ENCODE data around the gene RALGAPA2.

Gene RALGAPA2

GRCh38 chr20:20472684-20473274, 239.7 kb downstream of the RALGAPA2 start:
- DNase-seq (ENCODE audit: low read depth in 3 of 3): no peak

- DNase-seq (ENCODE audit: low read depth in 3 of 3): no peak
These were observed 246.0 kb downstream of the RALGAPA2 start for GRCh38 chr20:20466341-20466879.

- DNase-seq (ENCODE audit: low read depth in 3 of 3): no peak
These were observed 247.2 kb downstream of the RALGAPA2 start for GRCh38 chr20:20465252-20465651.

GRCh38 chr20:20463933-20464374, 248.5 kb downstream of the RALGAPA2 start:
- no peak for DNase-seq (ENCODE audit: low read depth in 3 of 3)

DNA sequence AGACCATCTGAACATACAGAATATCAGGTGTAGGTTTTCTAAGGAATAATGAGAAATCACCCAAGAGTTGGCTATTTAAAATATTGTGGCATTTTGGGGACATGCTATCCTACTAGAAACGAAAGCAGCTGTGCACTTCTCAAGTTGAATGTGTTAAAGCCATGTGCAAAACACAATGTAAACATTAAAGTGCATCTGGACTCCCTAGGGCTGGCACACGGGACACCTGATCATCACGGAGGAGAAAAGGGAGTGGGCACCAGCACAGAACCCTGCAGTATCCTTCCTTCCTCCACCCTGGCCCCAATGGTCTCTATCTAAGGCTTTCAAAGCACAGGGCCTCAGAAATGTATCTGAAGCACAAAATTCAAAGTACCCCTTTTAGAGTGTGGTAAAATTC, 250.3 kb downstream of the RALGAPA2 start:
- no peak for DNase-seq (ENCODE audit: low read depth in 3 of 3)

DNA sequence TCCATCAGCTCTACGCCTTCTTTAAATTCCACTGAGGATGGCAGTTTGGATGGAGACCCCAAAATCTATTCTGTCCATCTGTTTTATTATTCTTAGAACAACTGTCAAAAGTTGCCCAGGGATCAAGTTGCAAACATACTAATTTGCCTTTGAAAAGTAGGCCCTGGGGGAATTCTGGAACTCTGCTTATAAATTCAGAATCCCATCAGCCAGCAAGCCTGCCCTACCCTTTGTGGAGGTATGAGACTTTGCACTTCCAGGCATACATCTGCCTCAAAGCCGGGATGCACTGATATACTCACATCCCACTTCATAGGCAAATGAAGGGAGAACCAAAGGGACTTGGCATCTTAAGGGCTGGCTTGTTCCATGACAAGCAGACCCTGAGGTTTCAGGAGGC, 250.9 kb downstream of the RALGAPA2 start:
- no peak for DNase-seq (ENCODE audit: low read depth in 3 of 3)

DNA sequence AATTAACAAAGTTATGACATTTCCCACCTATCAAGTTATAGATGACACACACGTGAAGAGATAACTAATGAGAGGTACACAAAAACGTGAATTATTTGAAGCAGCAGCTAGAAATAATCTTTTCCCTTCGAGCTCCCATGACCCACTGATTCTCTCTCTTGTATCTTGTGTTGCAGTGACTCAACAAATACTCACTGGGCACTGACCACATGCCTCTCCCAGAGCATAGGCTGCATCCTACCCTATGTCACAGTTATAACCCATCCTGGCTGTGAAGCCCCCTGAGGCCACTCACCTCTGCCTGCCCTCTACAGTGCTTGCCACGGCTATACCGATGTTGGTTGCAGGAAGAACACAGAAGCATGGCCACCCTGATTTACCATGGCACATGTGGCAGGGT, 252.7 kb downstream of the RALGAPA2 start:
- no peak for DNase-seq (ENCODE audit: low read depth in 3 of 3)

DNA sequence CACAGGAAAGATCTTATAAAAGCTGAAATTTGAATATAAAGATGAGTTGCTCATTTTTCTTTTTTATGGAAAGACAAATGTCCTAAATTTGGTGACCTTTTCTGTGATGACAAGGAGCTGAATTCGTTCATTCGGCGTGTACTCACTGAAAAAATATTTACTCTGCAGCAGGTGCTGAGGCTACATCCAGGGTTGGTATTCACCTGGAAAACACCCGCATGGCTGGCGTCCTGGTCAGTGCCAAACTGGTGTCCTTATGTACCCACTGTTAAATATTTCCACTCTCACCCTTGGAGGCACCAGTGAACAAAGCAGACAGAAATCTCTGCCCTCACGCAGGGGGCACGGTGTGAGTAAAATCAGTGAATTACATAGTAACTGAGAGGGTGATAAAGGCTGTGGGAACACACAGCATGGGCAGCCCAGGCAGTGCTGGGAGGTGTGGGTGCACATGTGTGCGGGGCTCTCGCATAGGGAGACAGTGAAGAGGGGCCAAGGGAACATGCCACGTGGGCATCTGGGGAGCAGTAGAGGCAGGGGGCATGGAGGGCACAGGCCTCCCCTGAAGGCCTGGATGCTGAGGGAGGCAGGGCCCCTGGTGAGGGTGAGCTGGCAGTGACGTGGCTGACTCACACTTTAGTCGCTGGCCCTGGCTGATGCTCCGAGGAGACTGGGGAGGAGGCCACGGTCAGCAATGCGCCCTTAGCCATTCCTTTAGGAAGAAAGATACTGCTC, 254.9 kb downstream of the RALGAPA2 start:
- no peak for DNase-seq (ENCODE audit: low read depth in 3 of 3)

DNA sequence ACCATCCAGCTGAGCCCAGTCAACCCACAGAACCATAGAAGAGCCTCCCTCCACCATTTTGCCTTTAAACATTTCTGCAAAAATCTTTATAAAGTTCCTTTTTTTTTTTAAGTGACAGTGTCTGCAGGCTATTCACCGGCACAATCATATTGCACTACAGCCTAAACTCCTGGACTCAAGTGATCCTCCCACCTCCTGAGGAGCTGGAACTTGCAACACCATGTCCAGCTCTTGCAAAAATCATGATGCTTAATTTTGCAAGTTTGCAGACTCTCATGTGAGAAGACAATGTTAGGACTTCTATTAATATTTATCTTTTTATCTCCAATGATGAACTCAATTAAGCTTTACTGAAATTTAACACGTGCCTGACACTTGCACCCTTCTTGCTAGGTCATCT, 255.7 kb downstream of the RALGAPA2 start:
- DNase-seq (ENCODE audit: low read depth in 3 of 3): no peak

GRCh38 chr20:20455926-20456325, 256.5 kb downstream of the RALGAPA2 start:
- DNase-seq (ENCODE audit: low read depth in 3 of 3): no peak

- DNase-seq (ENCODE audit: low read depth in 3 of 3): no peak
These were observed 257.4 kb downstream of the RALGAPA2 start for GRCh38 chr20:20454850-20455627.

GRCh38 chr20:20454367-20454766, 258.1 kb downstream of the RALGAPA2 start:
- no peak for DNase-seq (ENCODE audit: low read depth in 3 of 3)

- peak; percentile 38 to 65 (median 43) for DNase-seq (ENCODE audit: low read depth in 3 of 3)
These were observed 260.2 kb downstream of the RALGAPA2 start for GRCh38 chr20:20452254-20452676.

DNA sequence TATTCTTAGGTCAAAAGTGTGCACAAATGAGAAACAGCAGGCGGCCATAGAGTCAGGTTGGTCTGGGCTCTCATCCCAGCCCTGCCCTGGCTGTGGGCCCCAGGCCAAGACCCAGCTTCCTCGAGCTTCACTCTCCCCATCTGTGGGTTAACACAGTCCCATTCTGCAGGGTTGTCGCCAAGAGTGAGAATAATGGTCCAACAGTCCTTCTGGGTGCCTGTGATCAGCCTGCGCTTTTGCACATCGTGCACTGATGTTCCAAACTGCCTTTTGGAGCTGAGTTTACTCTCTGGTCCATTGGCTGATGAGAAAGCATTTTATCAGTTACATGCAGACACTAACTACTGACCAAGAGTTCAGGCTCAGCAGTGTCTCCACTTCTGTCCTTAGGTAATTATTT, 261.9 kb downstream of the RALGAPA2 start:
- no peak for DNase-seq (ENCODE audit: low read depth in 3 of 3)

- DNase-seq (ENCODE audit: low read depth in 3 of 3): no peak
These were observed 263.6 kb downstream of the RALGAPA2 start for GRCh38 chr20:20448881-20449280.

DNA sequence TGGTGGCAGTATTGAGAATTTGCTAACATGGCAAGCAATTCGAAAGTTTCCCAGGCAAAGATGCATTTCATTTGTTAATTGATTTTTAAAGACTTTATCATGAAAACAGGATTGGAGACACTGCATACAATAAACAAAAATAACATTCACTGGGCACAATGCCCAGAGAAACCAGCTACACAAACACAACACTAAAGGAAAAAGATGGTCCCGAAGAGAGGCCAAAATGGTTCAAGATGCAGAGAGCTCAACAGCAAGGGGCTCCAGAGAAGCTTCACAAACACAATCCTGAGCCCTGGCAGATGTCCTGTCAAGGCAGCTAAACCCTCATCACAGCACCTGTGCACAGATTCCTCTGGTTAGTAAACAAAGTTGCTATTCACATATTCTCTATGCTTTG, 265.2 kb downstream of the RALGAPA2 start:
- DNase-seq (ENCODE audit: low read depth in 3 of 3): no peak

GRCh38 chr20:20446425-20447015, 265.9 kb downstream of the RALGAPA2 start:
- DNase-seq (ENCODE audit: low read depth in 3 of 3): no peak

- no peak for DNase-seq (ENCODE audit: low read depth in 3 of 3)
These were observed 266.4 kb downstream of the RALGAPA2 start for GRCh38 chr20:20446001-20446400.

- DNase-seq (ENCODE audit: low read depth in 3 of 3): no peak
These were observed 268.9 kb downstream of the RALGAPA2 start for GRCh38 chr20:20443504-20443903.

DNA sequence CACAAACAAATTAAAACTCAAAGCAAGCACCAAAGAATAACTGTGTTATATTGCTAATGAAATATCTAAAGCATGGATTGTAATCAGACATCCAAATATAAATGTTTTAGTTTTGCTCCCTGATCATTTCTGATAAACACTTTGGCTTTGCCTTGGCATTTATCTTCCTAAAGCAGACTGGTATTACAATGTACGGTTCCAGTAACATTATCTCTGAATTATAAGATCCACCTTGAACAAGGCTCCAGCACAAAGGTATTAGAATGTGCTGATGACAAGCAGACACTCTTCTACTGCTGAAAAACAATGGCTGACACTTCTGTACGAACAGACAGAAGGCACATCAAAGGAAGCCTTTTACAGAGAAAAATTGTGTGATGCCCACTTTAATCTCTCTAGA, 270.0 kb downstream of the RALGAPA2 start:
- no peak for DNase-seq (ENCODE audit: low read depth in 3 of 3)

- no peak for DNase-seq (ENCODE audit: low read depth in 3 of 3)
These were observed 271.4 kb downstream of the RALGAPA2 start for GRCh38 chr20:20440886-20441658.

Measured in stimulated activated CD4-positive, alpha-beta T cell treated with anti-CD3 and anti-CD28 coated beads, TNF-alpha, amount 100 ng/mL, for 48 hours (primary cell).